ENCODE data around the gene FOXN1.

The FOXN1 gene

DNA sequence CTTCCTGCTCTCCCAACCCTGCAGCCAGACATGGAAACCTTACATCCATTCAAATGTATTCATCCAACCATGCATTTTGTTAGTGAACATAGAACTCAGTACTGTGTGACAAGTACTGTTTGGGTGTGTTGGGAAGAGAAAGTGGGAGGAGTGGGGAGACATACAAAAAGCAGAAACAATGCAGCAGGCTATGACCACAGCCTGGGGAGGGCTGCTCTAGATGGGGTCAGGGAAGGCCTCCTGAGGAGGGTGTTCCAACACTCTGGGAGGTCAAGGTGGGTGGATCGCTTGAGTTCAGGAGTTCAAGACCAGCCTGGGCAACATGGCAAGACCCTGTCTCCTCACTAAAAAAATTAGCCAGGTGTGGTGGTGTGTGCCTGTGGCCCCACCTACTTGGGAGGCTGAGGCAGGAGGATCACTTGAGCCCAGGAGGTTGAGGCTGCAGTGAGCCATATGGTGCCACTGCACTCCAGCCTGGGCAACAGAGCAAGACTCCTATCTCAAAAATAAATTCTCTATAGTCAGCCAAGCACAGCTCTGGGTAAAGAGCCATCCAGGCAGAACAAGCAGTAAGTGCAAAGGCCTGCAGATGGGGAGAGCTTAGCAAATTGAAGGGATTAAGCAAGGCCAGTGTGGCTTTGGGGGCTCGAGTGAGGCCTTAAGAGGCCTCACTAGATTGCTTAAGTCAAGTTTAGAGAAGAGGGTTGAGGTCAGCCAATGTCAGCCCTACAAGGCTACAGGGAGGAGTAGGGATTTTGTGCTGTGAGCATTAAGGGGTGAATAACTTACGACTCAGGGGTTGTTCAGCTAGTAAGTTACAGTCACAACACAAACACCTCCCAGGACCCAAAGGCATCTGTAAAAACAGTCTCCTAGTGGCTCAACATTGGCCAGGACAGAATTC lies 27.2 kb upstream of the FOXN1 start:
- DNase-seq = peak; percentile 35 to 49 (median 47)

DNA sequence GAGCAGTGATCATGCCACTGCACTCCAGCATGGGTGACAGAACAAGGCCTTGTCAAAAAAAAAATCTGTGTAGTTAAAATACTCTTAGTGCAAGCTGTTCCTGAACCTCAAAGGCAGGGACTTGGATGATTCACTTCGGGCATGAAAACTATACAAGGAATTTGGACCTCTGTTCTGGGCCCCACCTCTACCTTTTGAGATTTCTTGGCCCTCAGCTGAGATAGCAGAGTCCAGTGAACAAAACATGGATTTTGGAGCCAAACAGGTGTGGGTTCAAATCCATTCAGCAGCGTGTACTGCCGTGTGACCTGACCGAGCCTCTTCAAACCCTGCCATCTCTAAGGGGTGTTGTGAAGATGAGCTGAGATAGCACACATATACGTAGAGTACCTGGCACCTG lies 25.9 kb upstream of the FOXN1 start:
- no peak for DNase-seq

DNA sequence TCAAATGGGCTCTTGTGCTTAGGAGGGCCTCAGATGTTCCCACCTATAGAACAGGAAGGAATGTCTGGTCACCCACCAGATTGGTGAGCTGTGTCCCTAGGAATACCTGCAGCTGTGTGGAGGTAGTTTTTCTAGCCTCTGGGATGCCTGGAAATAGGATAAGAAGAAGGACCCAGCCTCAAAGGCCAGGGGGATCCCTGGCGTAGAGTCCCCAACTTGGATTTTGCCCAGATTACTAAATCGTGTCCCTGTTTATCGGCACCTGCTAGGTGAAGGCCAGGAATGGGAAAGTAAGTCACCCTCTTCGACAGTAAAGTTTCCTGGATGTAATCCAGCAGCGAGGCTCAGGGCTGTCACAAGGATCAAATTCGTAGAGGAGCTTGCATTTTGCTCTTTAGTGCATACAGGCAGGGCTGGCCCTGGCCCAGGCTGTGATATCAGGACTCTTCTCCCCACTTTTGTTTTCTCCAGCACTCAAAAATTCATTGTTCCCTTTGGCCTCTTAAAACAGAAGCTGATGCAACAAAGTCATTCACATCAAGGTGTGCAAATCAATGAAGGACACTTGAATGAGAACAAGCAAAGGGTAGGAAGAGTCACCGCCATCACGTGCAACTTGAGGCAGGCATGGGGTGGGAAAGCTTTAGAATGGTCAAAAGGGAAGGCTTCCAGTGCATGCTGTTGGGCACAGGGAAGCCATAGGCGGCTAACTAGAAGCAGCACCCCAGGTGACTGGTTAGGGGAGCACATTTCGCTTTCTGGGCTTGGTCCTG lies 25.2 kb upstream of the FOXN1 start:
- no peak for DNase-seq

DNA sequence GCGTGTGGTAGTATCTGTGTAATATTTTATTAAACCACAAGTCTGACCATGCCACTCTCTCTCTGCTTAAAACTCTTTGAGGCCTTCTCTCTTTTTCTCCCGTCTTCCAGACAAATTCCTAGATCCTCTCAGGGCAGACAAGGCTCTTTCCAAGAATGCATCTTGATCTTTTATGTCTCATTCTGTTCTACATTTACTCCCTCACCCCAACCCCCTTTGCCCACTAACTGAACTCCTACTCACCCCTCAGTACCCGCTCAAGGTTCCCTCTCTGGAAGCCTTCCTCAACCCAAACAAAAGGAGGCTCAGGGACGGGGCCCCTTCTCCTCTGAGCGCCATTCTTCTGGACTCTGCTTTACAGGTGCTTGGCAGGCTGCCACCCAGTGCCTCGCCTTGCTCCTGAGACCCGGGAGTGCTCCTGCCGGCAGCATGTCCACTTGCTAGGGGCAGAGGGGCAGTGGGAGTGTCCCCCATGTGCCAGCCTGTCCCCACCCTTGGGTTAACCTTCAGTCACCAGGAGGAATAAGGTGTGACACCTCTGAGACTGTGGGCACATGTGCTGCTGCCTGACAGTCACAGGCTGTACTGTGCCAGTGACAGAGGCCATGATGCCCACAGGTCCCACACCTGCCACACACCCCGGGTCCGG lies 23.5 kb upstream of the FOXN1 start:
- DNase-seq = no peak

GRCh38 chr17:28484296-28484695 lies 21.9 kb upstream of the FOXN1 start:
- DNase-seq = peak; percentile 25 to 35 (median 35)

- DNase-seq = no peak
Observed at GRCh38 chr17:28485049-28485448, 21.1 kb upstream of the FOXN1 start.

- no peak for DNase-seq
Observed at GRCh38 chr17:28487881-28488532, 18.1 kb upstream of the FOXN1 start.

- DNase-seq = no peak
Observed at GRCh38 chr17:28488533-28489276, 17.4 kb upstream of the FOXN1 start.

DNA sequence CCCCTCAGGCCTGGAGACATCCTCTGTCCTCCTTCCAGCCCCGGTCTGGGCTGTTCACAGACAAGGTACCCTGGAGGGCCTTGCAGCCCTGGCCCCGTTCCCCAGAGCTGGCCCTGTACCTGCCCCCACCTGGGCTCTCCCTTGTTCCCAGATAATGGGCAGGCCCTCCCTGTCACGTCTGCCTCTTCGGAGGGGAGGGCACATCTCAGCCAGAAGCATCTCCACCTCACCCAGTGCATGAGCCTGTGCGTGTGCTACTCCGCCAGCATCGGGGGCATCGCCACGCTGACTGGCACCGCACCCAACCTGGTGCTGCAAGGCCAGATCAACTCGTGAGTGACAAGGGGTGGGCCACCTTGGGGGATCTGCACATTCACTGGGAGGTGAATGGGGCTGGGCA lies 14.9 kb upstream of the FOXN1 start:
- no peak for DNase-seq

GRCh38 chr17:28491860-28492259 lies 14.3 kb upstream of the FOXN1 start:
- DNase-seq = no peak

GRCh38 chr17:28492352-28493310 lies 13.5 kb upstream of the FOXN1 start:
- DNase-seq = no peak

DNA sequence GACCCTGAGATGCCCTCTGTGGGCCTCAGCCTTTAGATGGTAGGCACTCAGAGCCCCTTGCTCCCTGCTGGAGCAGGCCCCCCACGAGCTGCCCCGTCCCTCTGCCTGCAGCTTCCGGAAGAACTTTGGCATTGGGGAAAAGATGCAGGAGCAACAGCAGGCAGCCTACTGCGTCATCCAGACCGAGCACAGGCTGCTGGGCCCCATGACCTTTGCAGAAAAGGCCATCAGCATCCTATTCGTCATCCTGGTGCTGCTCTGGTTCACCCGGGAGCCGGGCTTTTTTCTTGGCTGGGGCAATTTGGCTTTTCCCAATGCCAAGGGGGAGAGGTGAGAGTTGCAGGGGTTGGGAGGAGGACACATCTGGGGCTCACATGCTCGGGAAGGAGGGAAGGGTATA lies 12.7 kb upstream of the FOXN1 start:
- DNase-seq = no peak

- DNase-seq = peak; percentile 81 to 92 (median 89)
Observed at GRCh38 chr17:28494445-28495188, 11.5 kb upstream of the FOXN1 start.

- no peak for DNase-seq
Observed at GRCh38 chr17:28495635-28496034, 10.5 kb upstream of the FOXN1 start.

- DNase-seq = no peak
Observed at GRCh38 chr17:28497931-28498330, 8.2 kb upstream of the FOXN1 start.

DNA sequence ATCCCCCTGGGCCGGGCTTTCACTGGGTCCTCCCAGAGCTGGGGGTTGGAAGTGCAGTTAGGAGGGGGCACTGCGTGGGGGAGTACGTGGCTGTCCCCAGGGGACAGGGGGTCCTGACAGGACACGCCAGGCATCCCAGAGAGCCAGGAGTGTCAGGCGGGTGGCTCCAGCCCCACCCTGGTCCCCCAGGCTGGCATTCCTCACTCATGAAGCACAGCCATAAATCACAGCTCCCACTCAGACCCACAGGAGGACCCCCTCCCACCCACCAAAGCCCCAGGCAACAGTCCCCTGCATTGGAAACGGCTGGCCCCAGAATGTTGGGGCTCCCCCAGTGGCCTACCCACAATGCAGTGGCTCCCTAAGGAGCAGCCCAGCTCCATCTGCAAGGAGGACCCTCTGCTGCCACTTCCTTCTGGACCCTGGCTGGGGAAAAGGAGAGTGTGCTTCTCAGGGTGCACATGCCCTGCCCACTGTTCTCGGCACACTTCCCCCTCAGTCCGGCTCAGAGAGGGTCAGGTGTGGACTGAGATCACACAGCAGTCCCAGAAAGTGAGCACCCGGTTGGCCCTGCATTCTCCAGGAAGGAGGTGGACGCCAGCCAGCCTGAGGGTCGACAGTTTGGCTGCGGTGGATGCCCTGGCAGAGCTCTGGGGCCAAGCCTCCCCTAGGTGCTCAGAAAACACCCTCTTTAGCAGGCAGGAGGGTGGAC lies 7.3 kb upstream of the FOXN1 start:
- DNase-seq = no peak

GRCh38 chr17:28499364-28499664 lies 6.8 kb upstream of the FOXN1 start:
- no peak for DNase-seq

- no peak for DNase-seq
Observed at GRCh38 chr17:28499684-28500357, 6.3 kb upstream of the FOXN1 start.

DNA sequence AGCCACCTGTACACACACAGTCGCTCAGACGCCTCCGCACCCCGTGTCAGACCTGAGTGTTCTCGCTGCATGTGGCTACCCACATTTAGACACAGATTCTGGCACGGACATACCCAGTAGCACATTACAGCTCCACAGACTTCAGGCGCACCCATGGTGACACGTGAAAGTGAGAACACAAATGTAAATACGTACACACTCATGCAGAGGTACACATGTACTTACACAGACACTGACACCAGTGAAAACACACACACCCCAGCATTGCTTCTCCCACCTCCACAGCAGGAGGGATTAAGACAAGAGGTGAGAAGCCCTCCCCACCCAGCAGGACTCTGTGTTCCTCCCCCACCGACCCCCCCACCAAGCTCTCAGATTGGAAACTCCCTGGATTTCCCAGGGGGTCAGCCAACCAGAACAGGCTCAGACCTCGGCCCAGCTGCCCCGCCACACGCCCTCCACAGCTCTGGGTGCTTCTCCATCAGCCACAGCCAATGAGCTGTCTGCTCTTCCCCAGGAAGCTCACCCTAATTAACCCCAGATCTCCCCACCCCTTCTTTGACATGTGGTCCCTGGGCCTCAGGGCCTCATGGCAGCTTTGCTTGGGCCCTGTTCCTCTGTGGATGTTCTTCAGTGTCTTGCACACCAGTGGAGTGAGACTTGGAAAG lies 5.3 kb upstream of the FOXN1 start:
- DNase-seq = peak; percentile 20 to 59 (median 32)
